H1 (cell line): ENCODE measurements around the gene ENTPD6. TPM values are rescaled to one million over a fixed set of nuclear protein-coding genes. Genes with fewer than 3 reads are reported as not detected.

ENCODE experiments used
- CEBPB ChIP-seq: IDR thresholded peaks from 2 replicates; pipeline ENCODE4 v1.6.1; 2012; ENCODE audit warnings: low read depth, low read length
- CHD7 ChIP-seq: fragments of 300-600 bp; sonication (generic); IDR thresholded peaks from 2 replicates; pipeline ENCODE4 v1.7.1; 2012; ENCODE audit warnings: low read length, moderate library complexity, mild to moderate bottlenecking, inconsistent platforms; ENCODE audit not compliant: insufficient replicate concordance
- CTBP2 ChIP-seq: IDR thresholded peaks from 2 replicates; pipeline ENCODE4 v1.7.0; 2011; ENCODE audit warnings: borderline replicate concordance, mild to moderate bottlenecking, moderate library complexity, mixed read lengths, low read length; ENCODE audit not compliant: insufficient read depth, insufficient read length
- GTF2F1 ChIP-seq: IDR thresholded peaks from 2 replicates; pipeline ENCODE4 v1.6.1; 2012; ENCODE audit warnings: low read depth, low read length, improper control_type of control experiment, borderline replicate concordance
- RBBP5 ChIP-seq: IDR thresholded peaks from 2 replicates; pipeline ENCODE4 v1.7.1; 2012; ENCODE audit warnings: low read depth, mild to moderate bottlenecking, inconsistent platforms, low read length, moderate library complexity, borderline replicate concordance
- TAF1 ChIP-seq: IDR thresholded peaks from 2 replicates; pipeline ENCODE4 v1.6.1; 2011; ENCODE audit warnings: mild to moderate bottlenecking, low read depth, low read length
- polyA plus RNA-seq, 7 experiments: library from polyadenylated mRNA; depleted of rRNA in 3 of 7; stranded (reverse) in 5 of 7; unstranded in 2 of 7; fragments of >200 nt in 5 of 7; fragments of 200-250 nt in 2 of 7; gene quantifications; 1 replicate in 5 of 7; 2 replicates in 1 of 7; 4 replicates in 1 of 7; pipeline versions ENCODE4 v1.2.1 to v1.2.3, GENCODE V29; 2011 to 2013; ENCODE audit warnings: missing spikeins in 2 of 7, mixed read lengths in 2 of 7
- total RNA-seq: library from RNA; stranded (reverse); fragmentation: NEBNext Ultra II Directional; extraction: Animal tissue kit (Norgen Biotek cat#: 25700); gene quantifications from 2 replicates; pipeline ENCODE4 v1.2.1, GENCODE V29; 2021

ENTPD6 gene
- total and polyA plus RNA-seq, 2 of the 8 experiments (the other 6 are each of a cell fraction or from before 2014, with no cell fraction given) = 47.8 to 57.3 TPM

DNA sequence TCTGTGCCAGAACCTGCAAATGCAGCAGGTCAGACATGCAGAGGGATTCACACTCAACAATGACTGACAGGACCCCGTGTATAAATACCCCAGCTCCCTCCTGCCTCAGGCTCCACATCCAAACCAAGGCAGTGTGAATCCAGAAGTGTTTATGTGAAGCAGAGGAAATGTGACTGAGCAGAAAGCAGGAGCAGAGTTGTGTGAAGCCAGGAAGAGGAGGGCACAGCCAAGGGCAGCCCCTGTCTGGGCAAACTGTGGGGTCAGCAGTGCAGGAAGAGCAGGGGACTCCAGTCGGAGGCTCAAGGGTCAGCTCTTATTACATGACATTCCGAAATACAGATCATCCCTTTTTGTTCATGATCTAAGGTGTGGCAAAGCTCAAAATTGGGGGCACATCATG, 19.3 kb upstream of the ENTPD6 start (continued):
- TF ChIP-seq CHD7 = no peak
- no peak for TF ChIP-seq RBBP5
- TF ChIP-seq TAF1 = no peak
- no peak for TF ChIP-seq CTBP2
- no peak for TF ChIP-seq CEBPB
- TF ChIP-seq GTF2F1 = no peak
